H9 (cell line): ENCODE measurements around the gene FALEC. TPM values are rescaled to one million over a fixed set of nuclear protein-coding genes. Genes with fewer than 3 reads are reported as not detected.

Source experiments
- DNase-seq: peaks from one replicate; pipeline ENCODE4 v3.0.0-alpha.2; 2017
- H2AFZ ChIP-seq: one replicate; pipeline ENCODE4 v1.6.1; 2013; ENCODE audit warnings: mild to moderate bottlenecking, low read length, control low read depth, moderate library complexity
- H2AK5ac ChIP-seq: 2 replicates; pipeline ENCODE4 v1.6.1; 2013; ENCODE audit warnings: low read length, control low read depth, mixed read lengths; ENCODE audit not compliant: insufficient read length
- H2BK120ac ChIP-seq: one replicate; pipeline ENCODE4 v1.6.1; 2013; ENCODE audit warnings: low read depth, mild to moderate bottlenecking, low read length, control low read depth, inconsistent platforms; ENCODE audit not compliant: poor library complexity, severe bottlenecking
- H2BK12ac ChIP-seq: 2 replicates; pipeline ENCODE4 v1.6.1; 2013; ENCODE audit warnings: low read length, control low read depth, mixed read lengths, low read depth; ENCODE audit not compliant: insufficient read length
- H2BK15ac ChIP-seq: 2 replicates; pipeline ENCODE4 v1.6.1; 2013; ENCODE audit warnings: low read depth, low read length, control low read depth
- H2BK20ac ChIP-seq: one replicate; pipeline ENCODE4 v1.6.1; 2013; ENCODE audit warnings: low read depth, mild to moderate bottlenecking, low read length, control low read depth, inconsistent platforms; ENCODE audit not compliant: poor library complexity, severe bottlenecking
- H2BK5ac ChIP-seq: 2 replicates; pipeline ENCODE4 v1.6.1; 2013; ENCODE audit warnings: low read length, control low read depth, mixed read lengths; ENCODE audit not compliant: insufficient read length
- H3K14ac ChIP-seq: 2 replicates; pipeline ENCODE4 v1.6.1; 2013; ENCODE audit warnings: low read length, control low read depth; ENCODE audit not compliant: insufficient read depth
- H3K18ac ChIP-seq: 2 replicates; pipeline ENCODE4 v1.6.1; 2013; ENCODE audit warnings: low read depth, mild to moderate bottlenecking, mixed read lengths, low read length, control low read depth; ENCODE audit not compliant: insufficient read length
- H3K23ac ChIP-seq: 2 replicates; pipeline ENCODE4 v1.6.1; 2013; ENCODE audit warnings: low read length, control low read depth, mixed read lengths, low read depth; ENCODE audit not compliant: insufficient read length
- H3K23me2 ChIP-seq: 2 replicates; pipeline ENCODE4 v1.6.1; 2013; ENCODE audit warnings: low read depth, mild to moderate bottlenecking, mixed read lengths, low read length, control low read depth; ENCODE audit not compliant: insufficient read length, poor library complexity, severe bottlenecking
- H3K27ac ChIP-seq: 2 replicates; pipeline ENCODE4 v1.5.1; 2013; ENCODE audit warnings: low read length, control low read depth, mixed read lengths, low read depth; ENCODE audit not compliant: insufficient read length
- H3K27me3 ChIP-seq: 2 replicates; pipeline ENCODE4 v1.6.1; 2013; ENCODE audit warnings: low read length, control low read depth, inconsistent platforms; ENCODE audit not compliant: insufficient read depth
- H3K4ac ChIP-seq: 2 replicates; pipeline ENCODE4 v1.6.1; 2013; ENCODE audit warnings: low read depth, mild to moderate bottlenecking, control low read depth, inconsistent platforms, low read length, moderate library complexity
- H3K4me1 ChIP-seq: 2 replicates; pipeline ENCODE4 v1.6.1; 2013; ENCODE audit warnings: low read length, control low read depth, inconsistent platforms; ENCODE audit not compliant: insufficient read depth
- H3K4me2 ChIP-seq: 2 replicates; pipeline ENCODE4 v1.6.1; 2013; ENCODE audit warnings: low read length, control low read depth, mixed read lengths; ENCODE audit not compliant: insufficient read length, insufficient read depth
- H3K56ac ChIP-seq: 2 replicates; pipeline ENCODE4 v1.6.1; 2013; ENCODE audit warnings: low read depth, mild to moderate bottlenecking, mixed read lengths, low read length, control low read depth; ENCODE audit not compliant: insufficient read length
- H3K79me1 ChIP-seq: 2 replicates; pipeline ENCODE4 v1.6.1; 2013; ENCODE audit warnings: low read depth, mild to moderate bottlenecking, moderate library complexity, low read length, control low read depth, inconsistent platforms; ENCODE audit not compliant: insufficient read depth, poor library complexity, severe bottlenecking
- H3K79me2 ChIP-seq: 2 replicates; pipeline ENCODE4 v1.6.1; 2013; ENCODE audit warnings: low read length, control low read depth, inconsistent platforms; ENCODE audit not compliant: insufficient read depth
- H3K9ac ChIP-seq: 2 replicates; pipeline ENCODE4 v1.6.1; 2013; ENCODE audit warnings: low read length, control low read depth, mixed read lengths; ENCODE audit not compliant: insufficient read length; ENCODE audit errors: extremely low read depth
- H3K9me3 ChIP-seq: one replicate; pipeline ENCODE4 v1.6.1; 2013; ENCODE audit warnings: low read depth, low read length, inconsistent platforms; ENCODE audit not compliant: control insufficient read depth
- H3T11ph ChIP-seq: one replicate; pipeline ENCODE4 v1.6.1; 2013; ENCODE audit warnings: mild to moderate bottlenecking, low read length, control low read depth, inconsistent platforms
- H4K20me1 ChIP-seq: one replicate; pipeline ENCODE4 v1.6.1; 2013; ENCODE audit not compliant: control insufficient read depth, insufficient read length, insufficient read depth
- H4K5ac ChIP-seq: 2 replicates; pipeline ENCODE4 v1.6.1; 2013; ENCODE audit warnings: low read depth, mild to moderate bottlenecking, mixed read lengths, low read length, control low read depth; ENCODE audit not compliant: insufficient read length
- H4K8ac ChIP-seq: replicated peaks from 2 replicates; pipeline ENCODE4 v1.6.1; 2013; ENCODE audit warnings: low read length, control low read depth, mixed read lengths, low read depth; ENCODE audit not compliant: insufficient read length
- H4K91ac ChIP-seq: 2 replicates; pipeline ENCODE4 v1.6.1; 2013; ENCODE audit warnings: low read depth, mild to moderate bottlenecking, moderate library complexity, mixed read lengths, low read length, control low read depth; ENCODE audit not compliant: insufficient read length
- H3K27ac Mint-ChIP-seq, 3 experiments: 2 replicates in 2 of 3; 3 replicates in 1 of 3; pipeline ENCODE4 v1.8.0; 2020 to 2021; ENCODE audit warnings: mixed read lengths in 3 of 3, mild to moderate bottlenecking in 1 of 3, moderate library complexity in 1 of 3
- H3K27me3 Mint-ChIP-seq: 2 replicates; pipeline ENCODE4 v1.8.0; 2021; ENCODE audit warnings: low read depth, mild to moderate bottlenecking, moderate library complexity, mixed read lengths
- H3K36me3 Mint-ChIP-seq, 3 experiments: 2 replicates in 2 of 3; 3 replicates in 1 of 3; pipeline ENCODE4 v1.8.0; 2020 to 2021; ENCODE audit warnings: low read depth in 3 of 3, mixed read lengths in 3 of 3; ENCODE audit not compliant: insufficient read depth in 1 of 3
- H3K4me1 Mint-ChIP-seq, 2 experiments: 2 replicates each; pipeline ENCODE4 v1.8.0; 2020; ENCODE audit warnings: mixed read lengths in 2 of 2
- H3K4me3 Mint-ChIP-seq, 2 experiments: 2 replicates in 1 of 2; 3 replicates in 1 of 2; pipeline ENCODE4 v1.8.0; 2020 to 2021; ENCODE audit warnings: mild to moderate bottlenecking in 2 of 2, mixed read lengths in 2 of 2, moderate library complexity in 1 of 2
- H3K9me3 Mint-ChIP-seq, 2 experiments: 2 replicates in 1 of 2; 3 replicates in 1 of 2; pipeline ENCODE4 v1.8.0; 2020; ENCODE audit warnings: mild to moderate bottlenecking in 2 of 2, mixed read lengths in 2 of 2, moderate library complexity in 1 of 2
- WGBS: extraction: QIAGEN DNeasy Blood & Tissue Kit; methylation state at CpG from one replicate; pipeline ENCODE4 v1.1.7; 2013; ENCODE audit warnings: missing lambda C conversion rate, low lambda C conversion rate, mixed read lengths; ENCODE audit not compliant: insufficient read length; ENCODE audit errors: extremely low coverage; 5-methylcytosine and 5-hydroxymethylcytosine counted together
- total RNA-seq: library from RNA; stranded (reverse); gene quantifications from 2 replicates; pipeline ENCODE4 v1.2.1, GENCODE V29; 2021
- TF ChIP-seq, protein P1 (sequence below): fragments of 200-600 bp; sonication (generic); conservative IDR thresholded peaks from 3 replicates; pipeline ENCODE4 v1.8.0; 2021; ENCODE audit warnings: antibody characterized with exemption, mild to moderate bottlenecking

Gene FALEC
- total RNA-seq, 1 experiment from 2014 or later, result not detected

DNA sequence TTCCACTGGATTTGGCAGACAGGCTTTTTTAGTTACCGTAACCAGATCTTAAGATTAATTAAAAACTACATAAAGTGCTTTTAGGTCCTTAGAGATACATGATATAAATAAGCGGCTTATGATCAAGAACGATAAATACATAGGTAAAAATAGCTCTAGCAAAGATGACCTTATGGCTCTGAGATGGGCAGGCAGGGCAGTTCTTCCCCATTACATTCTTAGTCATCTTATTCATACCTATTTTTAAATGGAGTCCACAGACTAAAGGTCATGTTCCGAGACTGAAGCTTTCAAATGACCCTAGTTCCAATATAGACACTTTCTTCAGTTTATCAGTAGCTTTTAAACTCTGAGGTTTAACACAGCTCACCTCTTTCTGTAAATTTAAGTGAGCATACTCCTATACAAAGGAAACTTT is 59.5 kb downstream of the FALEC start:
- H2BK20ac ChIP-seq, result no peak overlapping the region
- no peaks in the 10 kb centered on the region for H4K20me1 ChIP-seq
- no peak overlapping the region for H3T11ph ChIP-seq
- no peaks in the 10 kb centered on the region for H3K9me3 ChIP-seq
- Mint-ChIP-seq H3K9me3 (peaks cover 6 to 15% of the 10 kb centered on the region in 2 experiments; a peak in 4 of 5 replicates), H3K4me1 (peaks cover 47 to 59% of the 10 kb centered on the region in 2 experiments), H3K4me3 (peak overlapping the region; percentile 96 to 97), H3K27ac (peak overlapping the region in 1 of 3 experiments; percentile 96; a peak in 3 of 7 replicates), H3K27me3 (peaks cover 3% of the 10 kb centered on the region; the same call in 1 of the 2 replicates), H3K36me3 (peaks cover 71 to 84% (median 74%) of the 10 kb centered on the region in 3 experiments)
- no peak overlapping the region for H3K9ac ChIP-seq
- H4K5ac ChIP-seq, result no peak overlapping the region
- H3K4me2 ChIP-seq, result peak overlapping the region; percentile 98
- no peak overlapping the region for H2AK5ac ChIP-seq
- TF ChIP-seq, protein P1, sequence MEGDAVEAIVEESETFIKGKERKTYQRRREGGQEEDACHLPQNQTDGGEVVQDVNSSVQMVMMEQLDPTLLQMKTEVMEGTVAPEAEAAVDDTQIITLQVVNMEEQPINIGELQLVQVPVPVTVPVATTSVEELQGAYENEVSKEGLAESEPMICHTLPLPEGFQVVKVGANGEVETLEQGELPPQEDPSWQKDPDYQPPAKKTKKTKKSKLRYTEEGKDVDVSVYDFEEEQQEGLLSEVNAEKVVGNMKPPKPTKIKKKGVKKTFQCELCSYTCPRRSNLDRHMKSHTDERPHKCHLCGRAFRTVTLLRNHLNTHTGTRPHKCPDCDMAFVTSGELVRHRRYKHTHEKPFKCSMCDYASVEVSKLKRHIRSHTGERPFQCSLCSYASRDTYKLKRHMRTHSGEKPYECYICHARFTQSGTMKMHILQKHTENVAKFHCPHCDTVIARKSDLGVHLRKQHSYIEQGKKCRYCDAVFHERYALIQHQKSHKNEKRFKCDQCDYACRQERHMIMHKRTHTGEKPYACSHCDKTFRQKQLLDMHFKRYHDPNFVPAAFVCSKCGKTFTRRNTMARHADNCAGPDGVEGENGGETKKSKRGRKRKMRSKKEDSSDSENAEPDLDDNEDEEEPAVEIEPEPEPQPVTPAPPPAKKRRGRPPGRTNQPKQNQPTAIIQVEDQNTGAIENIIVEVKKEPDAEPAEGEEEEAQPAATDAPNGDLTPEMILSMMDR, result no peak
- no peak overlapping the region for H2BK5ac ChIP-seq
- no peak for DNase-seq
- no peak overlapping the region for H3K56ac ChIP-seq
- H3K27ac ChIP-seq, result no peak overlapping the region
- no peak overlapping the region for H2BK12ac ChIP-seq
- no peak overlapping the region for H2BK15ac ChIP-seq
- peaks cover 7% of the 10 kb centered on the region for H3K23me2 ChIP-seq
- H3K79me2 ChIP-seq, result peaks cover 35% of the 10 kb centered on the region
- WGBS, result no CpG with 5 or more reads among the region's 4 CpGs
- H4K8ac ChIP-seq, result no peak overlapping the region
- H3K4me1 ChIP-seq, result peaks cover 2% of the 10 kb centered on the region
- no peak overlapping the region for H3K18ac ChIP-seq
- H2AFZ ChIP-seq, result no peak overlapping the region
- no peak overlapping the region for H3K4ac ChIP-seq
- H3K79me1 ChIP-seq, result no peaks in the 10 kb centered on the region
- H2BK120ac ChIP-seq, result no peak overlapping the region
- H4K91ac ChIP-seq, result no peak overlapping the region
- H3K27me3 ChIP-seq, result no peaks in the 10 kb centered on the region
- H3K23ac ChIP-seq, result no peak overlapping the region
- H3K14ac ChIP-seq, result no peak overlapping the region
